ENCODE results near the gene MUSK.

- TF ChIP-seq CTCF (IDR thresholded peaks at IDR 0.05) (no peak), NFATC4 (CRISPR knock-in tag; IDR thresholded peaks at IDR 0.05) (no peak), CBFB (CRISPR knock-in tag; IDR thresholded peaks at IDR 0.05; ENCODE audit: low read depth) (no peak), AR (CRISPR knock-in tag; IDR thresholded peaks at IDR 0.05) (no peak), AFF4 (CRISPR knock-in tag; IDR thresholded peaks at IDR 0.05; ENCODE audit: borderline replicate concordance) (no peak), FOXJ3 (CRISPR knock-in tag; IDR thresholded peaks at IDR 0.05; ENCODE audit: borderline replicate concordance) (no peak), E2F1 (CRISPR knock-in tag; IDR thresholded peaks at IDR 0.05) (no peak), IRF1 (CRISPR knock-in tag; IDR thresholded peaks at IDR 0.05) (no peak), ZNF416 (CRISPR knock-in tag; IDR thresholded peaks at IDR 0.05) (no peak)
These were observed 27.9 kb upstream of the MUSK start for GRCh38 chr9:110640736-110641135.
